OCI-LY7 (cell line): ENCODE results near the gene ADAMTSL3.

Experiments
- EZH2phosphoT487 ChIP-seq: fragments of 200-600 bp; sonication (generic); IDR thresholded peaks from 2 replicates; pipeline ENCODE4 v1.6.1; 2018; ENCODE audit warnings: low read depth, borderline replicate concordance, mild to moderate bottlenecking, mixed run types, antibody characterized with exemption, low read length, moderate library complexity, mixed read lengths
- TF ChIP-seq, protein P1 (sequence below): fragments of 200-600 bp; sonication (generic); conservative IDR thresholded peaks from 2 replicates; pipeline ENCODE4 v1.5.1; 2014; ENCODE audit warnings: mild to moderate bottlenecking, antibody characterized with exemption, low read length, moderate library complexity, mixed read lengths

DNA sequence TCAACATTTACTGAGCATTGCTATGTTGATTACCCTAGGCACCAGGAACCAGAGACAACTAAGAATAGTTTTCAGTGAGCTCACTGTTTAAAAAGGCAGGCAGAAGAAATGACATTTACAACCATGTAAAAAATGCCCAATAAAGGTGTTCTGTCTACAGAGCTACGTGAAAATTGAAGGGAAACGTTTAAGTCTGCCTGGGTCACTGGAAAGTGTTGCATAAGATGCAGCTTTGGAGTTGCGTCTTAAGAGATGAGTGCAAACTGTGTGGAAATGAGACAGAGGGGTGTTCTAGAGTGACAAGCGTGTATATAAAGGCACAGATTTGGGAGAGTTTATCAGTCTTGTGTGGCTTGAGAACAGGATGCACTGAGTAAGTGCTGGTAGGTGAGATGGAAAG, 303.0 kb downstream of the ADAMTSL3 start:
- TF ChIP-seq, protein P1, sequence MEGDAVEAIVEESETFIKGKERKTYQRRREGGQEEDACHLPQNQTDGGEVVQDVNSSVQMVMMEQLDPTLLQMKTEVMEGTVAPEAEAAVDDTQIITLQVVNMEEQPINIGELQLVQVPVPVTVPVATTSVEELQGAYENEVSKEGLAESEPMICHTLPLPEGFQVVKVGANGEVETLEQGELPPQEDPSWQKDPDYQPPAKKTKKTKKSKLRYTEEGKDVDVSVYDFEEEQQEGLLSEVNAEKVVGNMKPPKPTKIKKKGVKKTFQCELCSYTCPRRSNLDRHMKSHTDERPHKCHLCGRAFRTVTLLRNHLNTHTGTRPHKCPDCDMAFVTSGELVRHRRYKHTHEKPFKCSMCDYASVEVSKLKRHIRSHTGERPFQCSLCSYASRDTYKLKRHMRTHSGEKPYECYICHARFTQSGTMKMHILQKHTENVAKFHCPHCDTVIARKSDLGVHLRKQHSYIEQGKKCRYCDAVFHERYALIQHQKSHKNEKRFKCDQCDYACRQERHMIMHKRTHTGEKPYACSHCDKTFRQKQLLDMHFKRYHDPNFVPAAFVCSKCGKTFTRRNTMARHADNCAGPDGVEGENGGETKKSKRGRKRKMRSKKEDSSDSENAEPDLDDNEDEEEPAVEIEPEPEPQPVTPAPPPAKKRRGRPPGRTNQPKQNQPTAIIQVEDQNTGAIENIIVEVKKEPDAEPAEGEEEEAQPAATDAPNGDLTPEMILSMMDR, result no peak
- no peak for TF ChIP-seq EZH2phosphoT487
